GM23338 (cell line): ENCODE data around the gene ZNF878. TPM values are rescaled to one million over a fixed set of nuclear protein-coding genes. Genes with fewer than 3 reads are reported as not detected.
"Not testable (repeated sequence)": the region's sequence is repeated elsewhere in the genome, so short reads cannot be mapped to it uniquely, and the experiment has no call there.

Source experiments
- ATAC-seq: fragments of 200-7000 bp; cut with Tn5 transposase; 3 replicates; pipeline ENCODE4 v1.9.1; 2020
- DNase-seq: peaks from one replicate; pipeline ENCODE4 v3.0.0-alpha.2; 2015; ENCODE audit warnings: low spot score
- H2AFZ ChIP-seq: fragments of 200-600 bp; sonication (generic); 2 replicates; pipeline ENCODE4 v1.8.0; 2016; ENCODE audit warnings: antibody characterized with exemption, mild to moderate bottlenecking, moderate library complexity
- H3F3A ChIP-seq: fragments of 200-600 bp; sonication (generic); replicated peaks from 2 replicates; pipeline ENCODE4 v1.8.0; 2017; ENCODE audit warnings: antibody characterized with exemption, mixed run types, low read depth
- H3K27ac ChIP-seq: fragments of 200-600 bp; sonication (generic); 2 replicates; pipeline ENCODE4 v1.6.1; 2016; ENCODE audit warnings: low read depth
- H3K27me3 ChIP-seq: fragments of 200-600 bp; sonication (generic); 2 replicates; pipeline ENCODE4 v1.8.0; 2016; ENCODE audit warnings: mild to moderate bottlenecking, mixed run types, moderate library complexity; ENCODE audit not compliant: insufficient read depth
- H3K36me3 ChIP-seq: fragments of 200-600 bp; sonication (generic); 2 replicates; pipeline ENCODE4 v1.8.0; 2016; ENCODE audit warnings: mild to moderate bottlenecking; ENCODE audit not compliant: insufficient read depth
- H3K4me1 ChIP-seq: fragments of 200-600 bp; sonication (generic); 2 replicates; pipeline ENCODE4 v1.8.0; 2016; ENCODE audit warnings: mild to moderate bottlenecking, moderate library complexity; ENCODE audit not compliant: insufficient read depth
- H3K4me2 ChIP-seq: fragments of 200-600 bp; sonication (generic); 2 replicates; pipeline ENCODE4 v1.7.1; 2017; ENCODE audit warnings: mixed run types
- H3K4me3 ChIP-seq: fragments of 200-600 bp; sonication (generic); 2 replicates; pipeline ENCODE4 v1.6.1; 2016; ENCODE audit warnings: mixed run types
- H3K79me2 ChIP-seq: fragments of 200-600 bp; sonication (generic); replicated peaks from 2 replicates; pipeline ENCODE4 v1.8.0; 2017; ENCODE audit warnings: mild to moderate bottlenecking; ENCODE audit not compliant: insufficient read depth
- H3K9me2 ChIP-seq: fragments of 200-600 bp; sonication (generic); 2 replicates; pipeline ENCODE4 v1.8.0; 2017; ENCODE audit not compliant: insufficient read depth
- H4K20me1 ChIP-seq: fragments of 200-600 bp; sonication (generic); replicated peaks from 2 replicates; pipeline ENCODE4 v1.8.0; 2017; ENCODE audit warnings: mild to moderate bottlenecking; ENCODE audit not compliant: insufficient read depth
- H3K27ac Mint-ChIP-seq: 2 replicates; pipeline ENCODE4 v1.8.0; 2020; ENCODE audit warnings: inconsistent platforms, mild to moderate bottlenecking, moderate library complexity, mixed read lengths
- H3K27me3 Mint-ChIP-seq: 3 replicates; pipeline ENCODE4 v1.8.0; 2022; ENCODE audit warnings: low read depth, mild to moderate bottlenecking, moderate library complexity, mixed read lengths, inconsistent platforms; ENCODE audit not compliant: insufficient read depth, poor library complexity
- H3K36me3 Mint-ChIP-seq: 3 replicates; pipeline ENCODE4 v1.8.0; 2021; ENCODE audit warnings: low read depth, mild to moderate bottlenecking, inconsistent platforms, moderate library complexity, mixed read lengths
- H3K4me1 Mint-ChIP-seq: 3 replicates; pipeline ENCODE4 v1.8.0; 2020; ENCODE audit warnings: mild to moderate bottlenecking, inconsistent platforms, mixed read lengths
- H3K4me3 Mint-ChIP-seq: 3 replicates; pipeline ENCODE4 v1.8.0; 2021; ENCODE audit warnings: moderate library complexity, mild to moderate bottlenecking, inconsistent platforms, mixed read lengths
- H3K9me3 Mint-ChIP-seq: 3 replicates; pipeline ENCODE4 v1.8.0; 2020; ENCODE audit warnings: moderate library complexity, mild to moderate bottlenecking, inconsistent platforms, mixed read lengths
- EZH2phosphoT487 ChIP-seq: fragments of 200-600 bp; sonication (generic); IDR thresholded peaks from one replicate; pipeline ENCODE4 v1.8.1; 2018; ENCODE audit warnings: antibody characterized with exemption; ENCODE audit not compliant: unreplicated experiment
- JUNB ChIP-seq: IDR thresholded peaks from one replicate; pipeline ENCODE4 v1.6.1; 2016; ENCODE audit warnings: antibody characterized with exemption; ENCODE audit not compliant: unreplicated experiment
- NANOG ChIP-seq: IDR thresholded peaks from 2 replicates; pipeline ENCODE4 v1.6.1; 2016; ENCODE audit warnings: antibody characterized with exemption, borderline replicate concordance
- POLR2AphosphoS5 ChIP-seq: IDR thresholded peaks from 2 replicates; pipeline ENCODE4 v1.6.1; 2016; ENCODE audit warnings: antibody characterized with exemption, low read depth
- STAT1 ChIP-seq: IDR thresholded peaks from one replicate; pipeline ENCODE4 v1.6.1; 2016; ENCODE audit warnings: antibody characterized with exemption; ENCODE audit not compliant: unreplicated experiment
- ZNF114 ChIP-seq: fragments of 250-450 bp; sonication (Bioruptor Pico); IDR thresholded peaks from 2 replicates; pipeline ENCODE4 v1.5.0; 2020; ENCODE audit warnings: mild to moderate bottlenecking, moderate library complexity
- ZNF331 ChIP-seq: fragments of 250-450 bp; sonication (Bioruptor Pico); IDR thresholded peaks from 2 replicates; pipeline ENCODE4 v1.5.0; 2020; ENCODE audit warnings: low read depth, mild to moderate bottlenecking, moderate library complexity
- polyA plus RNA-seq: library from polyadenylated mRNA; unstranded; fragments of >200 nt; fragmentation: Nextera tagmentation; extraction: Ambion mirVana; gene quantifications from 2 replicates; pipeline ENCODE4 v1.2.1, GENCODE V29; 2016
- total RNA-seq: library from RNA; depleted of rRNA; stranded (reverse); fragments of >200 nt; shearing (Covaris generic); gene quantifications from 2 replicates; pipeline ENCODE4 v1.2.3, GENCODE V29; 2014
- TF ChIP-seq, protein P1 (sequence below), 2 experiments: fragments of 200-600 bp in 1 of 2; sonication (generic) in 1 of 2; conservative IDR thresholded peaks; 2 replicates each; pipeline versions ENCODE4 v1.5.1 to v1.6.1; 2016 to 2017; ENCODE audit warnings: antibody characterized with exemption in 2 of 2, low read depth in 2 of 2, mild to moderate bottlenecking in 2 of 2, moderate library complexity in 1 of 2
- TF ChIP-seq, protein P2 (sequence below): IDR thresholded peaks from 2 replicates; pipeline ENCODE4 v1.6.1; 2016; ENCODE audit warnings: antibody characterized with exemption
- TF ChIP-seq, protein P3 (sequence below): fragments of 250-450 bp; sonication (Bioruptor Pico); IDR thresholded peaks from 2 replicates; pipeline ENCODE4 v1.5.0; 2020; ENCODE audit warnings: mild to moderate bottlenecking, moderate library complexity

The ZNF878 gene
- total and polyA plus RNA-seq, 2 experiments from 2014 or later = 8.7 to 16.4 TPM

DNA sequence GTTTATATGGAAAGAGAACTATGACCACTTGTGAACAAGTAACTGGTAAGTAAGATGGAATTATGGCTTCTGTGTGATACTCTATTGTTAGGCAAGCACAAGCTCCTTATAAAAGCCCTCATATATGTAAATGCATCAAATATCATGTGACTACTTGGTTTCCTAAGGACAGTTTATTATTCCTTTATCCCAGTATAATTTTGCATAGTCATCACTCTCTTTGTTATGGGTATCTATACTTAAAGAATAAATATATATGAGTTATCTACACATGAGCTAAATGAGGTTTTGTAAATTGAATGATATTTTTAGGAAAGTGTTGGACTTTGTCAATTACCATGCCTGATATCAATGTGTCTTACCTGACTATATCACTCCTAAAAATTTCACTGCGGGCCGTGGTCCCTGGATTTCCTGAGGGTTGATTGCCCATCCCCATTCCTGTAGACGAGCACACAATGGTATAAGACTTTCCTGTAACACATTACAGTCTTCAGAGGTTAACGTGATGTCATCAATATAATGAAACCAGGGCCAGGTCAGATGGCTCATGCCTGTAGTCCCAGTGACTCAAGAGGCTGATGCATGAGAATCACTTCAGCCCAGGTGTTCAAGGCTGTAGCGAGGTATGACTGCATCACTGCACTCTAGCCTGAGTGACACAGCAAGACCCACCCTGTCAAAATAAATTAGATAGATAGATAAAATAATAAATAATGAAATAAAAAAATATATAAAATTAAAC lies 32.5 kb upstream of the ZNF878 start:
- H3K36me3 ChIP-seq = 0 out of 2 replicates have a peak, but pooled peaks cover 10% of the 10 kb centered on the region
- no peak overlapping the region for H3K27ac ChIP-seq
- Mint-ChIP-seq H3K9me3 (peaks cover 93% of the 10 kb centered on the region), H3K36me3 (peaks cover 40% of the 10 kb centered on the region), H3K27ac (no peak overlapping the region), H3K4me1 (no peaks in the 10 kb centered on the region), H3K27me3 (peaks cover 4% of the 10 kb centered on the region), H3K4me3 (no peak overlapping the region)
- TF ChIP-seq, protein P1, sequence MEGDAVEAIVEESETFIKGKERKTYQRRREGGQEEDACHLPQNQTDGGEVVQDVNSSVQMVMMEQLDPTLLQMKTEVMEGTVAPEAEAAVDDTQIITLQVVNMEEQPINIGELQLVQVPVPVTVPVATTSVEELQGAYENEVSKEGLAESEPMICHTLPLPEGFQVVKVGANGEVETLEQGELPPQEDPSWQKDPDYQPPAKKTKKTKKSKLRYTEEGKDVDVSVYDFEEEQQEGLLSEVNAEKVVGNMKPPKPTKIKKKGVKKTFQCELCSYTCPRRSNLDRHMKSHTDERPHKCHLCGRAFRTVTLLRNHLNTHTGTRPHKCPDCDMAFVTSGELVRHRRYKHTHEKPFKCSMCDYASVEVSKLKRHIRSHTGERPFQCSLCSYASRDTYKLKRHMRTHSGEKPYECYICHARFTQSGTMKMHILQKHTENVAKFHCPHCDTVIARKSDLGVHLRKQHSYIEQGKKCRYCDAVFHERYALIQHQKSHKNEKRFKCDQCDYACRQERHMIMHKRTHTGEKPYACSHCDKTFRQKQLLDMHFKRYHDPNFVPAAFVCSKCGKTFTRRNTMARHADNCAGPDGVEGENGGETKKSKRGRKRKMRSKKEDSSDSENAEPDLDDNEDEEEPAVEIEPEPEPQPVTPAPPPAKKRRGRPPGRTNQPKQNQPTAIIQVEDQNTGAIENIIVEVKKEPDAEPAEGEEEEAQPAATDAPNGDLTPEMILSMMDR (conservative IDR thresholded peaks at IDR 0.05; ENCODE audit: low read depth in 2 of 2) = no peak
- TF ChIP-seq JUNB (no peak), POLR2AphosphoS5 (no peak), ZNF114 (CRISPR knock-in tag) (no peak), EZH2phosphoT487 (no peak), STAT1 (no peak), ZNF331 (CRISPR knock-in tag) (no peak), NANOG (no peak)
- TF ChIP-seq, protein P2, sequence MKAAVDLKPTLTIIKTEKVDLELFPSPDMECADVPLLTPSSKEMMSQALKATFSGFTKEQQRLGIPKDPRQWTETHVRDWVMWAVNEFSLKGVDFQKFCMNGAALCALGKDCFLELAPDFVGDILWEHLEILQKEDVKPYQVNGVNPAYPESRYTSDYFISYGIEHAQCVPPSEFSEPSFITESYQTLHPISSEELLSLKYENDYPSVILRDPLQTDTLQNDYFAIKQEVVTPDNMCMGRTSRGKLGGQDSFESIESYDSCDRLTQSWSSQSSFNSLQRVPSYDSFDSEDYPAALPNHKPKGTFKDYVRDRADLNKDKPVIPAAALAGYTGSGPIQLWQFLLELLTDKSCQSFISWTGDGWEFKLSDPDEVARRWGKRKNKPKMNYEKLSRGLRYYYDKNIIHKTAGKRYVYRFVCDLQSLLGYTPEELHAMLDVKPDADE = no peak
- TF ChIP-seq, protein P3, sequence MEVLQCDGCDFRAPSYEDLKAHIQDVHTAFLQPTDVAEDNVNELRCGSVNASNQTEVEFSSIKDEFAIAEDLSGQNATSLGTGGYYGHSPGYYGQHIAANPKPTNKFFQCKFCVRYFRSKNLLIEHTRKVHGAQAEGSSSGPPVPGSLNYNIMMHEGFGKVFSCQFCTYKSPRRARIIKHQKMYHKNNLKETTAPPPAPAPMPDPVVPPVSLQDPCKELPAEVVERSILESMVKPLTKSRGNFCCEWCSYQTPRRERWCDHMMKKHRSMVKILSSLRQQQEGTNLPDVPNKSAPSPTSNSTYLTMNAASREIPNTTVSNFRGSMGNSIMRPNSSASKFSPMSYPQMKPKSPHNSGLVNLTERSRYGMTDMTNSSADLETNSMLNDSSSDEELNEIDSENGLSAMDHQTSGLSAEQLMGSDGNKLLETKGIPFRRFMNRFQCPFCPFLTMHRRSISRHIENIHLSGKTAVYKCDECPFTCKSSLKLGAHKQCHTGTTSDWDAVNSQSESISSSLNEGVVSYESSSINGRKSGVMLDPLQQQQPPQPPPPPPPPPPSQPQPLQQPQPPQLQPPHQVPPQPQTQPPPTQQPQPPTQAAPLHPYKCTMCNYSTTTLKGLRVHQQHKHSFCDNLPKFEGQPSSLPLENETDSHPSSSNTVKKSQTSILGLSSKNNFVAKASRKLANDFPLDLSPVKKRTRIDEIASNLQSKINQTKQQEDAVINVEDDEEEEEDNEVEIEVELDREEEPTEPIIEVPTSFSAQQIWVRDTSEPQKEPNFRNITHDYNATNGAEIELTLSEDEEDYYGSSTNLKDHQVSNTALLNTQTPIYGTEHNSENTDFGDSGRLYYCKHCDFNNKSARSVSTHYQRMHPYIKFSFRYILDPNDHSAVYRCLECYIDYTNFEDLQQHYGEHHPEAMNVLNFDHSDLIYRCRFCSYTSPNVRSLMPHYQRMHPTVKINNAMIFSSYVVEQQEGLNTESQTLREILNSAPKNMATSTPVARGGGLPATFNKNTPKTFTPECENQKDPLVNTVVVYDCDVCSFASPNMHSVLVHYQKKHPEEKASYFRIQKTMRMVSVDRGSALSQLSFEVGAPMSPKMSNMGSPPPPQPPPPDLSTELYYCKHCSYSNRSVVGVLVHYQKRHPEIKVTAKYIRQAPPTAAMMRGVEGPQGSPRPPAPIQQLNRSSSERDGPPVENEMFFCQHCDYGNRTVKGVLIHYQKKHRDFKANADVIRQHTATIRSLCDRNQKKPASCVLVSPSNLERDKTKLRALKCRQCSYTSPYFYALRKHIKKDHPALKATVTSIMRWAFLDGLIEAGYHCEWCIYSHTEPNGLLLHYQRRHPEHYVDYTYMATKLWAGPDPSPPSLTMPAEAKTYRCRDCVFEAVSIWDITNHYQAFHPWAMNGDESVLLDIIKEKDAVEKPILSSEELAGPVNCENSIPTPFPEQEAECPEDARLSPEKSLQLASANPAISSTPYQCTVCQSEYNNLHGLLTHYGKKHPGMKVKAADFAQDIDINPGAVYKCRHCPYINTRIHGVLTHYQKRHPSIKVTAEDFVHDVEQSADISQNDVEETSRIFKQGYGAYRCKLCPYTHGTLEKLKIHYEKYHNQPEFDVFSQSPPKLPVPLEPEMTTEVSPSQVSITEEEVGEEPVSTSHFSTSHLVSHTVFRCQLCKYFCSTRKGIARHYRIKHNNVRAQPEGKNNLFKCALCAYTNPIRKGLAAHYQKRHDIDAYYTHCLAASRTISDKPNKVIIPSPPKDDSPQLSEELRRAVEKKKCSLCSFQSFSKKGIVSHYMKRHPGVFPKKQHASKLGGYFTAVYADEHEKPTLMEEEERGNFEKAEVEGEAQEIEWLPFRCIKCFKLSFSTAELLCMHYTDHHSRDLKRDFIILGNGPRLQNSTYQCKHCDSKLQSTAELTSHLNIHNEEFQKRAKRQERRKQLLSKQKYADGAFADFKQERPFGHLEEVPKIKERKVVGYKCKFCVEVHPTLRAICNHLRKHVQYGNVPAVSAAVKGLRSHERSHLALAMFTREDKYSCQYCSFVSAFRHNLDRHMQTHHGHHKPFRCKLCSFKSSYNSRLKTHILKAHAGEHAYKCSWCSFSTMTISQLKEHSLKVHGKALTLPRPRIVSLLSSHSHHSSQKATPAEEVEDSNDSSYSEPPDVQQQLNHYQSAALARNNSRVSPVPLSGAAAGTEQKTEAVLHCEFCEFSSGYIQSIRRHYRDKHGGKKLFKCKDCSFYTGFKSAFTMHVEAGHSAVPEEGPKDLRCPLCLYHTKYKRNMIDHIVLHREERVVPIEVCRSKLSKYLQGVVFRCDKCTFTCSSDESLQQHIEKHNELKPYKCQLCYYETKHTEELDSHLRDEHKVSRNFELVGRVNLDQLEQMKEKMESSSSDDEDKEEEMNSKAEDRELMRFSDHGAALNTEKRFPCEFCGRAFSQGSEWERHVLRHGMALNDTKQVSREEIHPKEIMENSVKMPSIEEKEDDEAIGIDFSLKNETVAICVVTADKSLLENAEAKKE = no peak
- no peak overlapping the region for H2AFZ ChIP-seq
- H3F3A ChIP-seq = no peaks in the 10 kb centered on the region
- H4K20me1 ChIP-seq = no peaks in the 10 kb centered on the region
- H3K4me3 ChIP-seq = no peak overlapping the region
- no peaks in the 10 kb centered on the region for H3K79me2 ChIP-seq
- H3K4me1 ChIP-seq = no peaks in the 10 kb centered on the region
- peaks cover 2% of the 10 kb centered on the region; the same call in 1 of the 2 replicates for H3K9me2 ChIP-seq
- ATAC-seq (no peak), DNase-seq (no peak)
- H3K4me2 ChIP-seq = no peak overlapping the region
- H3K27me3 ChIP-seq = no peaks in the 10 kb centered on the region

DNA sequence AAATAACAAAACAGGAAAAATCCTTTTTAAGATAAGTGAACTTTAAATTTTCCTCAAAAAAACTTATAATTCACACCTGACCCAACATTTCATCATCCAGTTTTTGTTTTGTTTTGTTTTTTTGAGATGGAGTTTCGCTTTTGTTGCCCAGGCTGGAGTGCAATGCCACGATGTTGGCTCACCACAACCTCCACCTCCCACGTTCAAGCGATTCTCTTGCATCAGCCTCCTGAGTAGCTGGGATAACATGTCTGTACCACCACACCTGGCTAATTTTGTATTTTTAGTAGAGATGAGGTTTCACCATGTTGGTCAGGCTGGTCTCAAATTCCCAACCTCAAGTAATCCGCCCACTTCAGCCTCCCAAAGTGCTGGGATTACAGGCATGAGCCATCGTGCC lies 30.6 kb upstream of the ZNF878 start:
- H3K9me2 ChIP-seq, DNase-seq, H3K79me2 ChIP-seq, H3K4me3 ChIP-seq, ATAC-seq, H3K4me1 Mint-ChIP-seq, H3K4me3 Mint-ChIP-seq, H3K27me3 Mint-ChIP-seq, H3K27ac Mint-ChIP-seq, H4K20me1 ChIP-seq, H2AFZ ChIP-seq, H3K4me1 ChIP-seq, H3K4me2 ChIP-seq, H3K27ac ChIP-seq, H3K27me3 ChIP-seq, H3F3A ChIP-seq: not testable (repeated sequence)
- H3K9me3 Mint-ChIP-seq = peaks cover 94% of the 10 kb centered on the region
- peaks cover 32% of the 10 kb centered on the region; the same call in 2 of the 3 replicates for H3K36me3 Mint-ChIP-seq
- peaks cover 20% of the 10 kb centered on the region for H3K36me3 ChIP-seq
